ENCODE measurements around the gene SMARCC2.

The SMARCC2 gene

DNA sequence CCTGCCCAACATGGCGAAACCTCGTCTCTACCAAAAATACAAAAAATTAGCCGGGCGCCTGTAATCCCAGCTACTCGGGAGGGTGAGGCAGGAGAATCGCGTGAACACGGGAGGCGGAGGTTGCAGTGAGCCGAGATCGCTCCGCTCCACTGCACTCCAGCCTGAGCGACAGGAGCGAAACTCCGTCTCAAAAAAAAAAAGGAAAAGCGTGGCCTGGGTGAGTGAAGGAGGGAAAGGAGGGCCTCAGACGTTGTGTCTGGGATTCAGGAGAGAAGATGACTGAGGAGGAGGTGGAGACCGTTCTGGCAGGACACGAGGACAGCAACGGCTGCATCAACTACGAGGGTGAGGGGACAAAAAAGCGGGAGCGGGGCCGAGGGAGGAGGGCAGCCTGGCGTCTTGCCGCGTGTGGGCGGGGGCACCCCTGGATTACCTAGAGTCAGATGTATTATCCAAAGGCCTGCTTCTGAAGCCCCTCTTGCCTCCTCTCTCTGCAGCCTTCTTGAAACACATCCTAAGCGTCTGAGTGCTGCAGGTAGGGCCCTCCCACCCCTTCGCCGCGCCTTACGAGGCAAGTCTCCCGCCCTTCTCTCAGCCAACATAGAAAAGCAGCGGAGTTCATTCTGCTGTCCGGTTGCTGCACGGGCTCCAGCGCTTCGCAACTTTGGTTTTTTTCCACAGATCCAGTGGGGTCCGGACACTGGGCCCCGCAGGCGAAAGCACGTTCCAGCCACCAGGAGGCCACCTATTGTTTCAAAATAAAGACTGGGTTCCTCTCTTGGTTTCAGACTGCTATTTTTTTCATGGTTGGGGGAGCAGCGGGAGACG, 31.9 kb downstream of the SMARCC2 start (continued):
- TF ChIP-seq, protein P1, sequence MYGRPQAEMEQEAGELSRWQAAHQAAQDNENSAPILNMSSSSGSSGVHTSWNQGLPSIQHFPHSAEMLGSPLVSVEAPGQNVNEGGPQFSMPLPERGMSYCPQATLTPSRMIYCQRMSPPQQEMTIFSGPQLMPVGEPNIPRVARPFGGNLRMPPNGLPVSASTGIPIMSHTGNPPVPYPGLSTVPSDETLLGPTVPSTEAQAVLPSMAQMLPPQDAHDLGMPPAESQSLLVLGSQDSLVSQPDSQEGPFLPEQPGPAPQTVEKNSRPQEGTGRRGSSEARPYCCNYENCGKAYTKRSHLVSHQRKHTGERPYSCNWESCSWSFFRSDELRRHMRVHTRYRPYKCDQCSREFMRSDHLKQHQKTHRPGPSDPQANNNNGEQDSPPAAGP (tag by site-specific recombination; IDR thresholded peaks at IDR 0.05), result no peak
- TF ChIP-seq ZNF302 (tag by site-specific recombination; IDR thresholded peaks at IDR 0.05; ENCODE audit: low read depth), result no peak
- no peak for TF ChIP-seq ZNF19 (tag by site-specific recombination; IDR thresholded peaks at IDR 0.05; ENCODE audit: low read depth)
- no peak for TF ChIP-seq ZNF223 (tag by site-specific recombination; IDR thresholded peaks at IDR 0.05)
- no peak for TF ChIP-seq ZNF558 (tag by site-specific recombination; IDR thresholded peaks at IDR 0.05)
- no peak for TF ChIP-seq KLF1 (tag by site-specific recombination; IDR thresholded peaks at IDR 0.05)
- no peak for TF ChIP-seq BCL11B (tag by site-specific recombination; IDR thresholded peaks at IDR 0.05; ENCODE audit: low read depth)
- no peak for TF ChIP-seq YY1 (tag by site-specific recombination; IDR thresholded peaks at IDR 0.05)
- TF ChIP-seq ZBTB20 (tag by site-specific recombination; IDR thresholded peaks at IDR 0.05), result peak; percentile 63
- no peak for TF ChIP-seq REPIN1 (tag by site-specific recombination; IDR thresholded peaks at IDR 0.05; ENCODE audit: low read depth)
- TF ChIP-seq ZNF394 (tag by site-specific recombination; IDR thresholded peaks at IDR 0.05; ENCODE audit: borderline replicate concordance), result peak; percentile 10; the same call in 1 of the 2 replicates
- no peak for TF ChIP-seq ZBTB8A (tag by site-specific recombination; IDR thresholded peaks at IDR 0.05)
- 0 out of 2 replicates have a peak, but pooled peaks have one; percentile 19 for TF ChIP-seq ZNF561 (tag by site-specific recombination; IDR thresholded peaks at IDR 0.05; ENCODE audit: borderline replicate concordance)
- TF ChIP-seq, protein P2, sequence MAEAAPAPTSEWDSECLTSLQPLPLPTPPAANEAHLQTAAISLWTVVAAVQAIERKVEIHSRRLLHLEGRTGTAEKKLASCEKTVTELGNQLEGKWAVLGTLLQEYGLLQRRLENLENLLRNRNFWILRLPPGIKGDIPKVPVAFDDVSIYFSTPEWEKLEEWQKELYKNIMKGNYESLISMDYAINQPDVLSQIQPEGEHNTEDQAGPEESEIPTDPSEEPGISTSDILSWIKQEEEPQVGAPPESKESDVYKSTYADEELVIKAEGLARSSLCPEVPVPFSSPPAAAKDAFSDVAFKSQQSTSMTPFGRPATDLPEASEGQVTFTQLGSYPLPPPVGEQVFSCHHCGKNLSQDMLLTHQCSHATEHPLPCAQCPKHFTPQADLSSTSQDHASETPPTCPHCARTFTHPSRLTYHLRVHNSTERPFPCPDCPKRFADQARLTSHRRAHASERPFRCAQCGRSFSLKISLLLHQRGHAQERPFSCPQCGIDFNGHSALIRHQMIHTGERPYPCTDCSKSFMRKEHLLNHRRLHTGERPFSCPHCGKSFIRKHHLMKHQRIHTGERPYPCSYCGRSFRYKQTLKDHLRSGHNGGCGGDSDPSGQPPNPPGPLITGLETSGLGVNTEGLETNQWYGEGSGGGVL (tag by site-specific recombination; IDR thresholded peaks at IDR 0.05), result peak; percentile 78
- no peak for TF ChIP-seq ZNF157 (tag by site-specific recombination; IDR thresholded peaks at IDR 0.05)
- TF ChIP-seq, protein P3, sequence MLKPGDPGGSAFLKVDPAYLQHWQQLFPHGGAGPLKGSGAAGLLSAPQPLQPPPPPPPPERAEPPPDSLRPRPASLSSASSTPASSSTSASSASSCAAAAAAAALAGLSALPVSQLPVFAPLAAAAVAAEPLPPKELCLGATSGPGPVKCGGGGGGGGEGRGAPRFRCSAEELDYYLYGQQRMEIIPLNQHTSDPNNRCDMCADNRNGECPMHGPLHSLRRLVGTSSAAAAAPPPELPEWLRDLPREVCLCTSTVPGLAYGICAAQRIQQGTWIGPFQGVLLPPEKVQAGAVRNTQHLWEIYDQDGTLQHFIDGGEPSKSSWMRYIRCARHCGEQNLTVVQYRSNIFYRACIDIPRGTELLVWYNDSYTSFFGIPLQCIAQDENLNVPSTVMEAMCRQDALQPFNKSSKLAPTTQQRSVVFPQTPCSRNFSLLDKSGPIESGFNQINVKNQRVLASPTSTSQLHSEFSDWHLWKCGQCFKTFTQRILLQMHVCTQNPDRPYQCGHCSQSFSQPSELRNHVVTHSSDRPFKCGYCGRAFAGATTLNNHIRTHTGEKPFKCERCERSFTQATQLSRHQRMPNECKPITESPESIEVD (tag by site-specific recombination; IDR thresholded peaks at IDR 0.05), result no peak
- TF ChIP-seq OVOL3 (tag by site-specific recombination; IDR thresholded peaks at IDR 0.05), result no peak
- no peak for TF ChIP-seq ZNF184 (tag by site-specific recombination; IDR thresholded peaks at IDR 0.05)
- TF ChIP-seq, protein P4, sequence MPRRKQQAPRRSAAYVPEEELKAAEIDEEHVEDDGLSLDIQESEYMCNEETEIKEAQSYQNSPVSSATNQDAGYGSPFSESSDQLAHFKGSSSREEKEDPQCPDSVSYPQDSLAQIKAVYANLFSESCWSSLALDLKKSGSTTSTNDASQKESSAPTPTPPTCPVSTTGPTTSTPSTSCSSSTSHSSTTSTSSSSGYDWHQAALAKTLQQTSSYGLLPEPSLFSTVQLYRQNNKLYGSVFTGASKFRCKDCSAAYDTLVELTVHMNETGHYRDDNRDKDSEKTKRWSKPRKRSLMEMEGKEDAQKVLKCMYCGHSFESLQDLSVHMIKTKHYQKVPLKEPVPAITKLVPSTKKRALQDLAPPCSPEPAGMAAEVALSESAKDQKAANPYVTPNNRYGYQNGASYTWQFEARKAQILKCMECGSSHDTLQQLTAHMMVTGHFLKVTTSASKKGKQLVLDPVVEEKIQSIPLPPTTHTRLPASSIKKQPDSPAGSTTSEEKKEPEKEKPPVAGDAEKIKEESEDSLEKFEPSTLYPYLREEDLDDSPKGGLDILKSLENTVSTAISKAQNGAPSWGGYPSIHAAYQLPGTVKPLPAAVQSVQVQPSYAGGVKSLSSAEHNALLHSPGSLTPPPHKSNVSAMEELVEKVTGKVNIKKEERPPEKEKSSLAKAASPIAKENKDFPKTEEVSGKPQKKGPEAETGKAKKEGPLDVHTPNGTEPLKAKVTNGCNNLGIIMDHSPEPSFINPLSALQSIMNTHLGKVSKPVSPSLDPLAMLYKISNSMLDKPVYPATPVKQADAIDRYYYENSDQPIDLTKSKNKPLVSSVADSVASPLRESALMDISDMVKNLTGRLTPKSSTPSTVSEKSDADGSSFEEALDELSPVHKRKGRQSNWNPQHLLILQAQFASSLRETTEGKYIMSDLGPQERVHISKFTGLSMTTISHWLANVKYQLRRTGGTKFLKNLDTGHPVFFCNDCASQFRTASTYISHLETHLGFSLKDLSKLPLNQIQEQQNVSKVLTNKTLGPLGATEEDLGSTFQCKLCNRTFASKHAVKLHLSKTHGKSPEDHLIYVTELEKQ (tag by site-specific recombination; IDR thresholded peaks at IDR 0.05; ENCODE audit: borderline replicate concordance), result no peak
- no peak for TF ChIP-seq MEIS1 (CRISPR knock-in tag; IDR thresholded peaks at IDR 0.05; ENCODE audit: borderline replicate concordance)
- no peak for TF ChIP-seq ZNF292 (tag by site-specific recombination; IDR thresholded peaks at IDR 0.05; ENCODE audit: borderline replicate concordance, low read depth)
- TF ChIP-seq ZNF629 (tag by site-specific recombination; IDR thresholded peaks at IDR 0.05), result no peak
- TF ChIP-seq, protein P5, sequence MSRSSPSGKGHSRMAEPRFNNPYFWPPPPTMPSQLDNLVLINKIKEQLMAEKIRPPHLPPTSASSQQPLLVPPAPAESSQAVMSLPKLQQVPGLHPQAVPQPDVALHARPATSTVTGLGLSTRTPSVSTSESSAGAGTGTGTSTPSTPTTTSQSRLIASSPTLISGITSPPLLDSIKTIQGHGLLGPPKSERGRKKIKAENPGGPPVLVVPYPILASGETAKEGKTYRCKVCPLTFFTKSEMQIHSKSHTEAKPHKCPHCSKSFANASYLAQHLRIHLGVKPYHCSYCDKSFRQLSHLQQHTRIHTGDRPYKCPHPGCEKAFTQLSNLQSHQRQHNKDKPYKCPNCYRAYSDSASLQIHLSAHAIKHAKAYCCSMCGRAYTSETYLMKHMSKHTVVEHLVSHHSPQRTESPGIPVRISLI (tag by site-specific recombination; IDR thresholded peaks at IDR 0.05), result peak; percentile 46
- TF ChIP-seq TRIM28 (IDR thresholded peaks at IDR 0.05; ENCODE audit: borderline replicate concordance, low read length), result peak; percentile 3; the same call in 1 of the 2 replicates
- TF ChIP-seq ZBTB17 (tag by site-specific recombination; IDR thresholded peaks at IDR 0.05), result peak; percentile 79
- no peak for TF ChIP-seq HOXD13 (CRISPR knock-in tag; IDR thresholded peaks at IDR 0.05; ENCODE audit: borderline replicate concordance)
- TF ChIP-seq BCL11A (tag by site-specific recombination; IDR thresholded peaks at IDR 0.05; ENCODE audit: low read depth), result no peak
- no peak for TF ChIP-seq ZNF530 (tag by site-specific recombination; IDR thresholded peaks at IDR 0.05; ENCODE audit: low read depth)
- TF ChIP-seq ZNF600 (tag by site-specific recombination; IDR thresholded peaks at IDR 0.05), result peak; percentile 98
- no peak for TF ChIP-seq ZNF10 (tag by site-specific recombination; IDR thresholded peaks at IDR 0.05)
- peak; percentile 20; the same call in 1 of the 2 replicates for TF ChIP-seq GLIS1 (tag by site-specific recombination; IDR thresholded peaks at IDR 0.05)

Data from HEK293 (cell line).